Measurements from ENCODE around the gene PTMA. TPM values are rescaled to one million over a fixed set of nuclear protein-coding genes. Genes with fewer than 3 reads are reported as not detected.
"Not testable (repeated sequence)": the region's sequence is repeated elsewhere in the genome, so short reads cannot be mapped to it uniquely, and the experiment has no call there.

Gene PTMA, protein sequence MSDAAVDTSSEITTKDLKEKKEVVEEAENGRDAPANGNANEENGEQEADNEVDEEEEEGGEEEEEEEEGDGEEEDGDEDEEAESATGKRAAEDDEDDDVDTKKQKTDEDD
- total RNA-seq = 1,000 to 10,000 TPM; 1,763 to 1,778 TPM

DNA sequence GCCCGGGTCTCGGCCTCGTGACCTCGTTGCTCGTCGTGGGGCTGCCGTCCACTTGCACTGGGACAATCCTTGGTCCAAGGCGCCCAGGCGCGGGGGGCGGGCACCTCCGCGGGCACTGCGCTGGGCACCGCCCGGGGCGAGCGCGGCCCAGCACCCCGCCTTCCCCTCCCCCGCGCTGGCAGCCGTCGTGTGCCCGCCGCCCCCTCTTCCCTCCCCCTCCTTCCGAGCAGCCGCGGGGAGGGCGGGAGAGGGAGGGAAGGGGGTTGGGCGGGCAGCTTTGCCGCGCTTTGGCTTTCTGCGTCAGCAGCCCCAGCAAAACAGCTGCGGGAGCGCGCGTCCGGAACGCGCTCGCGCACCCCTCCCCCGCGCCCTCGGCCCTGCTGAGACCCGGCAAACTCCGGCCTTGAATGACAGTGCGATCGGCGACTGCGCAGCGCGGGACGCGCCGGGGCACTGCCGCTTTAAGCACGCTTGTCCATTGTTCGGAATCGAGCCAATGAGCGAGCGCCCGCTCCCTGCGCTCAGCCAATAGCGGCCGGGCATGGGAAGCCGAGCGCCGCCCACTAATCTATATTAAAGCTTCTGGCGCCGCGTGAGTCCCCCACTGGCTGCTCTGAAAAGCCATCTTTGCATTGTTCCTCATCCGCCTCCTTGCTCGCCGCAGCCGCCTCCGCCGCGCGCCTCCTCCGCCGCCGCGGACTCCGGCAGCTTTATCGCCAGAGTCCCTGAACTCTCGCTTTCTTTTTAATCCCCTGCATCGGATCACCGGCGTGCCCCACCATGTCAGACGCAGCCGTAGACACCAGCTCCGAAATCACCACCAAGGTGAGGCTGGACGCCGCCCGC, at the start of gene PTMA:
PTMA (plus strand) TSS at position 599 of the 846 bp plus-strand sequence; CDS start at position 781, 182 bp downstream.
- Mint-ChIP-seq H3K4me3 (peak within 1 kb of the TSS; percentile 99), H3K36me3 (peaks cover 45% of the 10 kb centered on the region), H3K4me1 (ENCODE audit: low read depth) (peaks cover 26% of the 10 kb centered on the region), H3K27ac (peak within 1 kb of the TSS; percentile 100), H3K27me3 (peaks cover 3% of the 10 kb centered on the region), H3K9me3 (no peaks in the 10 kb centered on the region)
- ChIA-PET POLR2A (interaction anchor here (0.7 to 4.9 kb wide), 13 partner anchors 24 to 248 kb away, joined by 3 to 98 read pairs (median 4); partner anchors contain the start of gene NCL), CTCF (interaction anchor here (0.7 to 4.7 kb wide), 6 partner anchors 23 to 96 kb away, joined by 4 to 84 read pairs (median 8); partner anchors contain the start of gene COPS7B)
- peak; percentile 100 for DNase-seq
- intact Hi-C loops (cut with micrococcal nuclease) = loop anchor here (1.0 kb wide), 5 partner anchors 46 to 244 kb away; partner anchors contain the start of genes NCL and PDE6D

DNA sequence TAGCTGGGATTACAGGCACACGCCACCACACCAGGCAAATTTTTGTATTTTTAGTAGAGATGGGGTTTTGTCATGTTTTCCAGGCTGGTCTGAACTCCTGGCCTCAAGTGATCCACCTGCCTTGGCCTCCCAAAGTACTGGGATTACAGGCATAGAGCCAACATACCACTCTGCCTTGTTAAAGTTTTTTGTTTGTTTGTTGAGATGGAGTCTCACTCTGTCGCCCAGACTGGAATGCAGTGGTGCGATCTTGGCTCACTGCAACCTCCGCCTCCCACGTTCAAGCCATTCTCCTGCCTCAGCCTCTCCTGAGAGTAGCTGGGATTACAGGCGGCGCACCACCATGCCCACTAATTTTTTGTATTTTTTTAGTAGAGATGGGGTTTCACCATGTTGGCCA, 48.3 kb upstream of the PTMA start:
- intact Hi-C loops (cut with micrococcal nuclease); DNase-seq; H3K27ac Mint-ChIP-seq; H3K9me3 Mint-ChIP-seq; H3K36me3 Mint-ChIP-seq; H3K4me3 Mint-ChIP-seq; H3K27me3 Mint-ChIP-seq: not testable (repeated sequence)
- ChIA-PET CTCF (interaction anchor here (0.8 to 3.2 kb wide), 5 partner anchors 15 to 101 kb away, joined by 3 to 12 read pairs (median 5); no protein-coding TSS in a partner anchor), POLR2A (interaction anchor here (1.9 kb wide), 1 partner anchor 46 kb away, joined by 7 read pairs; no protein-coding TSS in a partner anchor)
- H3K4me1 Mint-ChIP-seq (ENCODE audit: low read depth) = peaks cover 12% of the 10 kb centered on the region

DNA sequence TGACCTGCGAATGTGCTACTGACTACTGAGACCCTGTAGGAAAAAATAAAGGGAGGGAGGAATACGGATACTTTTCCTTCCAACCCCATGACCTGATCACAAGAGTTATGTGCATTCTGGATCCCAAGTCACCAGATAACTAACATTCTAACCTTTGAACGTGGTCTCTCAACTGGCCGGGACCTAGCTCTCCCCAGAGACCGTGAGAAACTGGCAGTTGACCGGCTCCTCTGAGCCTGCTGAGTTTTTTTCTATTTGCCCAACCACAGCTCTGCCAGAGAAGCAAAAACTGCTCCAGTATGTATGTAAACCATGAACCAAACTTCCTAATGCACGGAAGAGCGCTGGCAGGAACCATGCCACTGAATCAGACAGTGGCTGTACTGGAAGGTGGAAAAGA, 47.5 kb upstream of the PTMA start:
- Mint-ChIP-seq H3K4me1 (ENCODE audit: low read depth) (peaks cover 12% of the 10 kb centered on the region), H3K9me3 (no peaks in the 10 kb centered on the region), H3K27me3 (no peaks in the 10 kb centered on the region), H3K27ac (peak overlapping the region; percentile 94), H3K36me3 (peaks cover 4% of the 10 kb centered on the region), H3K4me3 (no peak overlapping the region)
- ChIA-PET CTCF (interaction anchor here (0.6 to 4.5 kb wide), 7 partner anchors 15 to 397 kb away, joined by 3 to 22 read pairs (median 4); no protein-coding TSS in a partner anchor), POLR2A (interaction anchor here (0.8 to 2.5 kb wide), 3 partner anchors 46 to 53 kb away, joined by 3 to 8 read pairs (median 7); no protein-coding TSS in a partner anchor)
- DNase-seq = no peak
- intact Hi-C loops (cut with micrococcal nuclease) = no loop called here

DNA sequence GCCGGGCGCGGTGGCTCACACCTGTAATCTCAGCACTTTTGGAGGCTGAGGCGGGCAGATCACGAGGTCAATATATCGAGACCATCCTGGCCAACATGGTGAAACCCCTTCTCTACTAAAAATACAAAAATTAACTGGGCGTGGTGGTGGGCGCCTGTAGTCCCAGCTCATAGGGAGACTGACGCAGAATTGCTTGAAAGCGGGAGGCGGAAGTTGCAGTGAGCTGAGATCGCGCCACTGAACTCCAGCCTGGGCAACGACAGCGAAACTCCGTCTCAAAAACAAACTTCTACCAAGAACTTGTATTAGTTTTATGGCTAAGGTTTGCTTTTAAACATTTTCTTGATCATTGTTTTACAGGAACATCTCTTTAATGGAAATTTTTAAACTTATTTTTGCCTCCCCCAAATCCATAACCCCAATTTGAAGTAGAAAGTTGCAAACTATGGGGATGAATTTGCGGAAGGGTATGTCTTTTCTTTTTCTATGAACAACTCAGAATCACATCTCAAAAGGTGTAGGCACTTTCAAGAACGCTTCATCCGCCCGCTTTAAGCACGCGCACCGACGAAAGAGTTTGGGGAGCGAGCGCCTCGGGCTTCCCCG, 46.8 kb upstream of the PTMA start:
- Mint-ChIP-seq H3K36me3 (peaks cover 4% of the 10 kb centered on the region), H3K27me3 (no peaks in the 10 kb centered on the region), H3K4me1 (ENCODE audit: low read depth) (peaks cover 12% of the 10 kb centered on the region), H3K9me3 (no peaks in the 10 kb centered on the region), H3K27ac (peak overlapping the region; percentile 94), H3K4me3 (peak overlapping the region; percentile 65)
- DNase-seq = peak; percentile 24
- ChIA-PET POLR2A (interaction anchor here (0.5 to 2.5 kb wide), 6 partner anchors 12 to 53 kb away, joined by 3 to 8 read pairs (median 4); partner anchors contain the start of gene PTMA), CTCF (interaction anchor here (1.0 to 4.5 kb wide), 8 partner anchors 14 to 52 kb away, joined by 3 to 22 read pairs (median 4); partner anchors contain the start of gene PTMA)
- intact Hi-C loops (cut with micrococcal nuclease) = loop anchor here (1.0 to 2.0 kb wide), 5 partner anchors 16 to 147 kb away; no protein-coding TSS in a partner anchor

DNA sequence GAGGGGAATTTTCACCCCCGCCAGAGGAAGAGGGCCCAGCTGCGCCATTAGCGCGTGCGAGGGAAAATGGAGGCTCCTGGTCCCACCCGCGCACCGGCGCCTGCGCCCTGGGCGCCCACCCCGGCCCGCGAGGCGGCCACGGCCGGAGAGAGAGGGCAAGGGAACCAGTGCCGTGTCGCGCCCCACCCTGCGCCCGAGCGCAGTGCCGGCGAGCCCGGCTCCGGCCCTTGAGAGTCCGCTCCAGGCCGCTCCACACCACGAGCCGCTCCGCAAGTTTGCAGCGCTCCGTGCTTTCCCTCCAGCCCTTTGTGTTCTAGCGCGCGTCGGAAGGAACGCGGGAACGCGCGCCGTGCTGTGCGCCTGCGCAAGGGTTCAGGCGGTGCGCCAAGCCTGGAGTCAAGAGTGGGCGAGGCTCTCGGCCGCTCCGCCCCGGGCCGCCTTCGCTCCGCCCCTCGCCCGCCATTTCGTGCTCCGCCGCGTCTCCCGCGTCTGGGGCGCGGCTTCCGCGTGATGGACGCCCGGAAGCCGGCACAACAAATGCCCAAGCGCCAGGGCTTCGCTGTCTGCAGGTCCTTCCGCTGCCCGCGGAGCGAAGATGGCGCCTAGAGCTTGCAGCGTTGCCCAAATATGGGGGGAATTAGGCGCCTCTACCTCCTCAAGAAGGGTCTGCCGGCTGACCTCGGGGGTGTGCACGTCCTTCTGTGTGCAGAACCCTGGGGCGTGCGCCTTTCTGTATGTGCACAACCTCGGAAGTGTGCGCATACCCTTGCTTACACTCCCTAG, 46.1 kb upstream of the PTMA start:
- ChIA-PET POLR2A (interaction anchor here (0.5 to 2.5 kb wide), 6 partner anchors 13 to 52 kb away, joined by 3 to 8 read pairs (median 3); partner anchors contain the start of gene PTMA), CTCF (interaction anchor here (1.0 to 4.5 kb wide), 8 partner anchors 13 to 53 kb away, joined by 3 to 22 read pairs (median 4); partner anchors contain the start of gene PTMA)
- intact Hi-C loops (cut with micrococcal nuclease) = loop anchor here (1.0 to 2.0 kb wide), 5 partner anchors 15 to 148 kb away; no protein-coding TSS in a partner anchor
- peaks cover 12% of the 10 kb centered on the region for H3K4me1 Mint-ChIP-seq (ENCODE audit: low read depth)
- H3K27me3 Mint-ChIP-seq = no peaks in the 10 kb centered on the region
- DNase-seq = peak; percentile 97
- H3K27ac Mint-ChIP-seq = peak overlapping the region; percentile 94
- peaks cover 4% of the 10 kb centered on the region for H3K36me3 Mint-ChIP-seq
- no peaks in the 10 kb centered on the region for H3K9me3 Mint-ChIP-seq
- peak overlapping the region; percentile 65 for H3K4me3 Mint-ChIP-seq

DNA sequence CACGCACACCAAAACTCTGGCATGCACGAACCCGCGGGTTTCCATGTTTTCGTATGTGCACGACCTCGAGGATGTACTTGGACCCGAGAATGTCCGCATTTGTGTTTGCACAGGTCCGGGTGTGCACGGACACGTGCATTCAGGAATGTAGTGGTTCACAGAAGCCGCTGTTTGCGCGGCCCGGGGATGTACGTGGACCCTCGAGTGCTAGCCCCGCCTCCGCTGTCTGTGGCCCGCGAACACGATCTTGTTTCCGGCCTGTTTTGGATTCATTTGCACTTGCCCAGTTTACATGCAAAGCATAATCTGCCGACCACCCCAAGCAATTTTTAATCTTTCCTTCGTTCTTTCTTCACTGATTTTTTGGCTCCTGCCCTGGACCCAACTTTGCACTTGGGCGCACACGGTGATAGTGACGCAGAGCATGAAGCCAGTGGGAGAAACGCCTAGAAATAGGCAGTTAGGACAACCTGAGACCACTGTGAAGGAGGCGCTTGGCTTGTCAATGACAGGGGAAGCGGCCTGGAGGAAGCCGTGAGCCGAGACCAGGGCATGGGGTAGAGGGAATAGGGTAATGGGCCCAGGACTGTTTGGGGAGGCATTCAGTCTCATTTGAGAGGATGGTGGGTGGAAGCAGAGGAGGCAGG, 45.4 kb upstream of the PTMA start:
- no peaks in the 10 kb centered on the region for H3K27me3 Mint-ChIP-seq
- no peaks in the 10 kb centered on the region for H3K9me3 Mint-ChIP-seq
- H3K27ac Mint-ChIP-seq = peak overlapping the region; percentile 94
- intact Hi-C loops (cut with micrococcal nuclease) = loop anchor here (1.0 to 2.0 kb wide), 5 partner anchors 14 to 149 kb away; no protein-coding TSS in a partner anchor
- no peak for DNase-seq
- peaks cover 4% of the 10 kb centered on the region for H3K36me3 Mint-ChIP-seq
- peak overlapping the region; percentile 65 for H3K4me3 Mint-ChIP-seq
- ChIA-PET POLR2A (interaction anchor here (0.7 to 2.5 kb wide), 5 partner anchors 42 to 51 kb away, joined by 3 to 8 read pairs (median 3); partner anchors contain the start of gene PTMA), CTCF (interaction anchor here (1.0 to 4.5 kb wide), 6 partner anchors 13 to 53 kb away, joined by 3 to 22 read pairs (median 5); partner anchors contain the start of gene PTMA)
- H3K4me1 Mint-ChIP-seq (ENCODE audit: low read depth) = peaks cover 12% of the 10 kb centered on the region

DNA sequence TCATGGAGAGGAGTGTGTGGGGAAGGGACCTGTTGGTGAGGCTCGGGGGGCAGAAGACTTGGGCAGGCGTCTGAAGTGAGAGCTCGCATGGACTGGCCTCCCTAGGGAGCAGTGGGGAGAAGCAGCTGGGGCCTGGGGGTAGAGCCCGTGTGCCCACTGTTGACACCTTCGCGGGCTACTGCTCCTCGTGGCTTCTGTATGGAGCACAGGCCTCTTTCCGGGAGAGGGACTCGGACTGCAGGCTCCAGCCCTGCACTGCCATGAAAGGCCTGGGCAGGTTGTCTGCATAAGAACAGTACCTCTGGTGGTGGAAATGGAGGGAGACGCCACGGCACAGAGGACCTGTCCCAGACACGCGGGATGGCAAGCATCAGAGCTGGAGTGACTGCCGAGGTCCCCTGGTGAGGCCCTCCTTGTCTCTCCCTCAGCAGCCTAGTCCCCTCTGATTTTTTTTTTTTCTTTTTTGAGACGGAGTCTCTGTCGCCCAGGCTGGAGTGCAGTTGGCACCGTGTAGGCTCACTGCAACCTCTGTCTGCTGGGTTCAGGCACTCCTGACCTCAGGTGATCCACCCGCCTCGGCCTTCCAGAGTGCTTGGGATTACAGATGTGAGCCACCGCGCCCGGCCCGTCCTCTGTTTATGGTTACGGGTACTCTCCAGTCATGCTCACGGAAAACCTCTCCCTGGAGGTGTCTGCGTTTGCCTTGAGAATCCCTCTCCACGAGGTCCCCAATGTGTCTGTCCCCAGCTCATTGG, 44.7 kb upstream of the PTMA start:
- Mint-ChIP-seq H3K27me3 (no peaks in the 10 kb centered on the region), H3K9me3 (no peaks in the 10 kb centered on the region), H3K27ac (peak overlapping the region; percentile 94), H3K4me1 (ENCODE audit: low read depth) (peaks cover 12% of the 10 kb centered on the region), H3K4me3 (peak overlapping the region; percentile 65), H3K36me3 (peaks cover 4% of the 10 kb centered on the region)
- ChIA-PET POLR2A (no interaction called here), CTCF (interaction anchor here (1.5 to 4.5 kb wide), 3 partner anchors 12 to 51 kb away, joined by 4 to 22 read pairs (median 8); no protein-coding TSS in a partner anchor)
- intact Hi-C loops (cut with micrococcal nuclease) = loop anchor here (2.0 kb wide), 1 partner anchor 59 kb away; no protein-coding TSS in a partner anchor
- DNase-seq = no peak

DNA sequence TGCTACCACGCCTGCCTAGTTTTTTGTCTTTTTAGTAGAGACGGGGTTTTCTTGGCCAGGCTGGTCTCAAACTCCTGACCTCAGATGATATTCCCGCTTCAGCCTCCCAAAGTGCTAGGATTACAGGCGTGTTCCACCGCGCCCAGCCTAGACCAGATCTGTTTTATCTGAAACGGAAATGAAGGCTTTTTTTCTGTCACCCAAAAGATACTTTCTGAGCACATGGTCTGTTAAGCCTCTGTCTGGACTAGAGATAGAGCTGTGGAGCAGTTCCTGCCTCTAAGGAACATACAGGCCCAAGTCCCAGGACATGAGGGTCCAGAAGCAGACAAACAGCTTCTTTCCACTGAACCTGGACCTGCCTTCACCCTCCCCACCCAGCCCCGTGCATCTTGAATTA, 43.6 kb upstream of the PTMA start:
- CTCF ChIA-PET = interaction anchor here (1.0 to 4.5 kb wide), 4 partner anchors 11 to 49 kb away, joined by 3 to 22 read pairs (median 6); no protein-coding TSS in a partner anchor
- DNase-seq = no peak
- intact Hi-C loops (cut with micrococcal nuclease) = no loop called here
- Mint-ChIP-seq H3K4me1 (ENCODE audit: low read depth) (peaks cover 12% of the 10 kb centered on the region), H3K27ac (no peak overlapping the region), H3K27me3 (no peaks in the 10 kb centered on the region), H3K9me3 (no peaks in the 10 kb centered on the region), H3K4me3 (no peak overlapping the region), H3K36me3 (peaks cover 4% of the 10 kb centered on the region)
- POLR2A ChIA-PET = no interaction called here

DNA sequence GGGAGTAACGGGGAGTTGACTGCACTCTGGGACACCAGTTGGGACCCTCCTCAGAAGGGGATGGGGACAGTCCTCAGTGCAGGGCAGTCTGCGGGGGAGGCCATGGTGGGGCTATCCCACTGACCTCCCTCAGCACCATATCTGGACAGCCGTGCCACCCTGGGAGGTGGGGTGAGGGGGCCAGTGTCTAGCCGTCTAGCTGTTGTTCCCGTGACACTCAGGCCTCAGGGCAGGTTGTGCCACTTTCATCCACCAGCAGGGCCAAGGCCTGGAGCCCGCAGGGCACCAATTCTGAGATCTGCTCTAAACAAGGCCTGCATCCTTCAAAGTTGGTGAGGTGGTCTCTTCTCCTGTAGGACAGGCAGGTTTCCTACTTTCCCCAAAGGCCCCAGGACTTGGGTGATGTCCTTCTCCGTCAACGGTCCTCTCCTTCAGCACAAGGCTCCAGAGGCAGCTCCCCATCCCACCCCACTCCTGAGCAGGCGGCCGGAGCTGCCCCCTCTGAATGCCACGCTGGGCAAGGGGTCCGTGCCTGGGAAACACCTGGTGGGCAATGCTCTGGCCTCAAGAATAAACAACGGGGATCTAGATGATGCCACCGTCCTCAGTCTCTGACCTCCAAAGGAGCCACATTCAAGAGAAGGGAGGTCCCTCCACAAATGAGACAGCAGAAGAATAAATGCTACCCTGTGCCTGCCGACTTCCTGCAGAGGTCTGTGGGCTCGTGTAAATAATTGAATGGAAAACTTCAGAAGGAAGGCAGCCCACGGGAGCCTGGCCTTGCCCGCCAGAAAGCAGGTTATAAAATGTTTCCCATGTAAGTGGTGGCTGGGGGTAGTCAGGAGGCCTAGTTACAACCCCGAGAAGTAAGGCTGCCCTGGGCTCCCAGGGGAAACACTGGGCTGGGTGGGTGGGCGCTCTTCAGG, 42.8 kb upstream of the PTMA start:
- Mint-ChIP-seq H3K9me3 (no peaks in the 10 kb centered on the region), H3K27me3 (no peaks in the 10 kb centered on the region), H3K4me1 (ENCODE audit: low read depth) (peaks cover 12% of the 10 kb centered on the region), H3K4me3 (no peak overlapping the region), H3K36me3 (peaks cover 4% of the 10 kb centered on the region), H3K27ac (no peak overlapping the region)
- POLR2A ChIA-PET = interaction anchor here (0.5 kb wide), 1 partner anchor 41 kb away, joined by 3 read pairs; no protein-coding TSS in a partner anchor
- CTCF ChIA-PET = interaction anchor here (0.9 to 4.5 kb wide), 6 partner anchors 10 to 49 kb away, joined by 3 to 22 read pairs (median 6); no protein-coding TSS in a partner anchor
- intact Hi-C loops (cut with micrococcal nuclease) = no loop called here
- DNase-seq = no peak

All from activated CD4-positive, alpha-beta memory T cell treated with anti-CD3 and anti-CD28 coated beads for 36 hours (primary cell).